NCI-H2227 (cell line): ENCODE data around the gene WARS2.

Source experiments
- DNase-seq: peaks from one replicate; lab custom pipeline; 2025; ENCODE audit not compliant: unreplicated experiment; lab: John Stamatoyannopoulos, UW

WARS2 gene

DNA sequence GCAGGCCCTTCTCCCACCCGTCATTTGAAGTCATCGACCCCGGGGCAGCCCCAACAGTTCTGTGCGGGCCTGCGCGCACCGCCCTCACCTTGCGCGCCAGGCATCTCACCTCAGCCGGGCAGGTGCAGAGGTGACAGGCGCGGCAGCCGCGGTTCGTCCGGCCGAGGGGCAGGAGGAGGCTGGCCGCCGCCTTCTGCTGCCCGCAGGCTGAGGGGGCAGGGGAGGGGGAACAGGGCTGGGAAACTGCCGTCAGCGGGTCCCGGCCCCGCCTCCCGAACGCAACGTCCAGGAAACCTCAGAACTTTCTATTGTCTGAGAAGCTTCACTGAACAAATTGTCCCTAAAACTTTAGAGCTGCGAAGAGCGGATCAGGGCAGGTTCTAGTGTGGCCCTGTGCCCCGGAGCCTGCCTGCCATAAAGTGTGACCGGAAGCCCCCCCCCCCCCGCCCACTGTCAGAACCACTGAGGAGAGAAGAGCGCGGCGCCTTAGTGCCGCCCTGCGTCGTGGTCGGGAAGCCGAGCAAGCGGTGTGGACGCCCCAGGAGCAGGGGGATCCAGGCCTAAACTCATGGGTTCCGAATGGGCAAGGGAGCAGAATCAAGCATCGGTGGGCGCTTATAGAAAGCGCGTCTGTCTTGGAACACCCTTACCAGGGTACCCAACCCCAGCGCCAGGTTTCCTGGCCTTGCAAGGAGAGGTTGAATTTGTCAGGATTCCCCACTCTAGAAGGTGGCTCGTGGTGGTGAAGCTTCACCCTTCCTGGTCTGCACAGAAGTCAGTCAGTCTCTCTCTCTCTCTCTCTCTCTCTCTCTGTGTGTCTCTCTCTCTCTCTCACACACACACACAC, 139.0 kb downstream of the WARS2 start:
- no peak for DNase-seq

DNA sequence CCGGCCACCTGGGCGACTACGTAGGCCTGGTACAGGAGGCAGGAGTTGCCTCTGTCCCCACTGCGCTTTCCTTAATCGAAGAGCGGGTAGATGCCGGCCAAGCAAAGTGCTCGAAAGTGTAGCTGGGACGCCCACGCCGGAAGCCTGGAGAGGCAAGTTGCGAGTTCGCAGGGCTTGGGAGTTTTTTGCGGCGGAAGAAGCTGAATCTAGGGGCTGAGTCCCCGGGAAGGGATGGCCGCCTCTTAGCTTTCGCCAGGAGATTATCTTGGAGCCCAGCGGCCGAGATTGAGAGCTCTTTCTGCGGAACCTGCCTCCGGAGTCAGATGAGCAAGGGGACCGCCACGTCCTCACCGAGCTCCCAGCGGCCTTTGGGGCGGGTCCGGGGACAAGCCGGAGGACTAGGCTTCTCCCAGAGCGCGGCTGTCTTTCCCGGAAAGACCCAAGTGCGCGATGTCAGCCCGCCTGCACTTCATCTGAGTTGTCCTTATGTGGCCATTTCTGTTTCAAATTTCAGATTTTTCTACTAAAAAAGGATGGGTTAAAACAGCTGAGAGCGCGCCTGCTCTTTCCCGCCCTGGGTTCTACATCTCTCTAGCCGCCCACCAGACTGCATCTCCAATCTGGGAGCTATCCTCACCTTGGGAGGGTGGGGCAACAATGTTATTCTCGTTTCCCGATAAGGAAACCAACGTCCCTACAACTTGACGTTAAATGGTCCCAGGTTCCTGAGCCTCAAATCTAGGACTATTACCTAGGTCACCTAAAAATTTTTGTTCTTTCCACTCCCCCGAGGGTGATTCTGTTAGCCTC, 139.9 kb downstream of the WARS2 start:
- DNase-seq = no peak

DNA sequence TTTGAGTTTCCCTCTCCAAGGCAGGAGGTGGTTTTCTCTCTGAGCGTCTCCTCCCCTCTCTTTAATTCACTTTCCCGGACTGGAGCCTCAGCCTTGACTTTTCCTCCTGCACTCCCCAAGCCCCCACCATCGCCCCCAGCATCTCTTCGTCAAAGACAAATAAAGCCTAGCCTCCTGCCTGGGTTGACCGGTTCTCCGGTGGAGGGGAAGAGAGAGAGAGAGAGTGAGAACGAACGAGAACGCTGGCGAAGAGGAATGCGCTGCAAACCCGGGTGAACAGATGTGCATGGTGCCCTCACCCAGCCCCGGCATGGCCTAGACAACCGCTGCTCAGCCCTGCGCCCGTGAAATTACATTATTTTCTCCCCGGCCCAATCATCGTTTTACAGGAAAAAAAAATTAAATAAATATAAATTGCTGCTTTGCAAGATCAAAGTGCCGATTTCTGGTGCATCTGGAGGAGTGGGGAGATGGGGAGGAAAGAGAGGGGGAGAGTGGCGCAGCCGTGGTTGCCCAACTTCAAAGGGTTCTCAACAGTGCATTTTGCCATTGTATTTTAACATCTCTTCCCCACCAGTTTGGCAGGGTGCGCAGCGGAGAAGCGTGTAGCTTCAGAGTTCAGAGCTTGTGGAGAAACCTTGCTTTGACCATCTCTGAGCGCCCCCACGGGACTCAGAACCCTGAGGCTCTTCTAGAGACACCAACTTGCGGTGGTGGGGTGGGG, 140.9 kb downstream of the WARS2 start:
- no peak for DNase-seq

DNA sequence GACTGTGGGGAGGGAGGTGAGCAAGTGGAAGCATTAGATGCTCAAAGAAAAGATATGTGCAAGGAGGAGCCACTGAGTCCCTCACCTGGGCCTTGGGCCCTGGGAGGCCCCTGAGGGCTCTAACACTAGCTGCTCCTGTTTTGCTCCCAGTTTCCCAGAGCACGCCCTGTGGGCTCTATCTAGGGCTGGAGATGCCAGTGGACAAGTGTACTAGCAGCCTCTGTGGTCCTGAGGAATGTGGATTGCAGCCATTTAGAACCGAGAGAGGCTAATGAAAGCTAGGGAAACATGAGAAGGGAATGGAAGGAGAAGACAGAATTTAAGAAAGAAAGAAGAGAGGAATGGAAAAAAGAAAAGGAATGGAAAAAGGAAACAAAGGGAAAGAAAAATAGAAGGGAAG, 142.3 kb downstream of the WARS2 start:
- no peak for DNase-seq

DNA sequence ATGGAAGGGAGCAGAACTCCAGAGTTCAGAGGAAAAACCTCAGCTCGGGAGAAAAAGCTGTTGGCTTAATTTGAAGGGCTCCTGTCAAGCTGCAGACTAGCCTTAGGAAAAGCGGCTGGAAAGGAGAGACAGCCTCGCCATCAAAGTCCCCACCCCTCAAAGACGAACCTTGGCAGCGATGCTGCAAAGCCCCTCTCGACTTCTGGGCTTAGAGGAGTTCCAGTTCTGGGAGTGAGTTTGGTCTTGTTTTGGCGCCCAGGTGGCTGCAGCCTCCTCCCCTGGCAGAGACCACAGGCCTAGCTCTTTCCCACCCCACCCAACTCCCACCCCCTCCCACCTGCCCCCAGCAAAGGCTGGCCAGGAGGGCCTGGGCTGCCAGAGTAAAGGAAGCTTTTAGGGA, 143.2 kb downstream of the WARS2 start:
- no peak for DNase-seq

DNA sequence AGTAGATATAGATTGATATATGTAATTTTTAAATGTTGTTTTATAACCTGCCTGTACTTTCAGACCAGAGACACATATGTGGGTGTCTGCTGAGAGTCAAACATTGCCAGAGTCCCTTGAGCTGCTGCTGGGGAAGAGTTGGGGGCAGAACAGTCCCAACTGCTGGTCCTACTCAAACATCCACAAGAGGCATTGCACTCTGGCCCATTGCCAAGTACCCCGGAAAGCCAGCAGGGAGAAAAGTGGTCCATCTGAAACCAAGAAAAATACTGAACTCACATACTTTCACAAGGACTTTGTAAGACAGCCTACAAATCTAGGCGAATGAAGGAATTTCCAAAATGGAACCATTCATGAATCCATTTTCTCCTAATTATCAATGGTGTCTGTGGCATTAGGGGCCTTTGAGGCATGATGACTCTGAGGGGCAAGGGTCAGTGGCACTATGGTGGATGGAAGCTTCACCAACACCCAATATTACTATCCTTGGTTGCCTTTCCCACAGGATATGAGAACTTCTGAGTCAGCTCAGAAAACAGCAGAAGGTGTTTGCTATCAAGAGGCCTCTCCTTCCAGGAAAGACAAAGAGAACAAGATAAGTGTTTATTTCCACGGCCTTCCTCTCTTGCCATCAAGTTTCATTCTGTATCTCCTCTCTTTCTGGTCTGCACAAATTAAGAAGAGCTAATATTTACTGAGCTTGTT, 145.0 kb downstream of the WARS2 start:
- DNase-seq = no peak

DNA sequence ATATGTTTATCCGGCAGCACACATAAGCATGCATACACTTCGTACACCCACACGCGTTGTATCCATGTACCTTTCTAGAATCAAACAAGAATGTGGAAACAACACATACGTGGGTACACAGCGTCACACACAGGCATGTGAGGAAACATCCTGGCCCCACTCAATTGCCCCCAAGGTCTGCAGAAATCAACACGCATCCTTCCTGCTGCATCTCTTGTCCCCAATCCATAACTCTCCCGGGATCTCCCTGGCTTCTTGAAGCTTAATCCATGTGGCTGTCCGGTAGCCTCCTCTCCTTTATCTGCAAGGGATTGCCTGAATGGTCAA, 146.8 kb downstream of the WARS2 start:
- DNase-seq = no peak

DNA sequence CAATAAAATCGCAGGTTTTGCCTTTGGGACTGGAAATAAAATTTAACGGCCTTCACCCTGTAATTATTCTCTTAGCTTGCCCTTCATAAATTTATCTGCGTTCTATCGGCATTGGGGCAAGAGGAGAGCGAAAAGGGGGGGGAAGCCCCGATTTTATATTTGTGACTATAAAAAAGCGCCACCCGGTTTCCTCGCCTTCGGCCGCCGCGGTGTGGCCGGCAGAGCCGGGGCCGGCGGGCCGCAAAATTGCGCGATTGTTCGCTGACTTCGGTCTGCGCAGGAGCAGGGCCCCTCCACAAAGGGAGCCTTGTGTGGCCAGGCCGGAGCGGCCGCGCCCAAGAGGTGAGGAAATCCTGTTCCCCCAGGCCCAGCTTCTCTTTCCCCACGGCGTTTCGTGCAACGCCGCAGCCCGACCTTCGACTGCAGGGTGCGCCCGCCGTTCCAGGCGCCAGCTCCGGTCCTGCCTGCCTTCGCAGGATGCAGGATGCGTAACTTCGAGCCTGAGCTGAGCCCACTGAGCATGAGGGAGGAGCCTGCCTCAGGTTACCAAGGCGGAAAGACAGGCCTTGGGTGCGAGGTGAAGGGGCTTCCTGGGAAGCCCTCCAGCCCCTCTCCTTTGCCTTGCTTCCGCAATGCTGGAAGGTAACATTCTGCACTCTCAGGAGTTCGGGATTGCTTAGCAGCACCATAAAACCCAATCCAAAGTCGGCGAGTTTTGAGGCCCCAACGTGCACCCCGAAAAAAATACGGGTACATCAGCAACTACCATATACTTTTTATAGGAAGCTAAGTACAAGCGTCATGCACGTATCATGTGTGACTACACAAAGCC, 147.4 kb downstream of the WARS2 start:
- DNase-seq = no peak

DNA sequence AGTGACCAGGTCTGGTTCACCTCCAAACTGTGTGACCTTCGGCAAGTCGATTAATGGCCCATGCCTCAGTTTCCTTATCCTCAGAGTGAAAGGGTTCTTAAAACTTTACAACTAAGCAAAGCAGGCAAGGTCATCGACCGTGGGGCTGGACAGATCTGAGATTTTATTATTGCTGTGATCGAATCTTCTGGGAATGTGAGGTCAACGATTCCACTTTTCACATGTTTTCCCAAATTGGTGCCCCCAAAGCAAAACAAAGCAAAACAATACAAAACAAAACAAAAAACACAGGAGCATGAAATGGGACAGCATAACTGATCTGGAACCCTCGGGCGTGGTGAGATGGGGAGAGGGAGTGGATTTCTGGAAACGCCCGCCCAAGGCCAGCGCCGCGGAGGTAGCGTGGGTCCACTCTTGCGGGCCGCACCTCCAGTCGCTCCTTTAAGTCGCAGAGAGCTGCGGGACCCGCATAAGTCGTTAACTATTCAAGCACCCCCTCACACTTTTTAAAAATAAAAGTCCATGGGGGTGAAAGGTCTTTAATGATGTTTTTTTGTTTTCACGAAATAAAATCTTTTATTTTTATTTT, 148.1 kb downstream of the WARS2 start:
- DNase-seq = no peak

DNA sequence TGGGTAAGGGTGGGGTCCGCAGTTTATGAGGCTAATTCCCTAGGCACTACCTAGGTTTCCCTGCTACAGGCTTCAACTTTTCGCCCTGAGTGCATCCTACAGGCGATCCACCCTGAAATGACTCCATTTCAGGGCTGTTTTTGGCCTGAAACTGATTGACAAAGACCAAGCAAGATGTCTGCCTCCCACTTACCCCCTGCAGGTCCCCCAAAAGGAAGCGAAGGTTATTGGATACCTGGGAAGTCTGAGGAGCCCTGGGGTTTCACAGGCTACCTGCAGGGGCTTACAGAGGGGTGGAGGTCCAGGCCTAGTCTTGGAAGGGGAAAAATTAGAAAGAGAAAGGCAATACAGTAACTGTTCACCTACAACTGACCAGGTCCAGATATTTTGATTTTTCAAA, 149.0 kb downstream of the WARS2 start:
- no peak for DNase-seq

DNA sequence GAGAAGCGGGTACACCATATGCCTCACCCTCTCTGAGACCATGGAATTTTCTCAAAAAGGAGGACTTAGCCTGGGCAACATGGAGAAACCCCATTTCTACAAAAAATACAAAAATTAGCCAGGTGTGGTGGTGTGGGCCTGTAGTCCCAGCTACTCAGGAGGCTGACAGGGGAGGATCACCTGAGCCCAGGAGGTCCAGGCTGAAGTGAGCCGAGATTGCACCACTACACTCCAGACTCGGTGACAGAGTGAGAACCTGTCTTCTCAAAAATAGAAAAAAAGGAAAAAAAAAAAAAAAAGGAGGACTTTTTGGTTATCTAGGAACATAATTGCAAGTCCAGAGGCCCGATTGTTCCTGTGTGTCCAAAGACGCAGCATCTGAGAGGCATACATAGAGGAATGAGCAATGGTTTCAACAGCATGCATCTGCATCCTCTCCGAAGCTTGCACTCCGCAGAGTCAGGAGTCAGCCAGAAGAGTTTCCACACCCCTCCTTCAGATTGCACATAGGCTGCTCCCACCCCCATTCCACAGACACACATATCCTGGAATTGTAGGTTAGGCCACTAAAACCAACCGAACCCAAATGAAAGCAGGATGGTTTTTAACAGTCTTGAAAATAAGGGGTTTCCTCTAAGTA, 149.8 kb downstream of the WARS2 start:
- DNase-seq = no peak

DNA sequence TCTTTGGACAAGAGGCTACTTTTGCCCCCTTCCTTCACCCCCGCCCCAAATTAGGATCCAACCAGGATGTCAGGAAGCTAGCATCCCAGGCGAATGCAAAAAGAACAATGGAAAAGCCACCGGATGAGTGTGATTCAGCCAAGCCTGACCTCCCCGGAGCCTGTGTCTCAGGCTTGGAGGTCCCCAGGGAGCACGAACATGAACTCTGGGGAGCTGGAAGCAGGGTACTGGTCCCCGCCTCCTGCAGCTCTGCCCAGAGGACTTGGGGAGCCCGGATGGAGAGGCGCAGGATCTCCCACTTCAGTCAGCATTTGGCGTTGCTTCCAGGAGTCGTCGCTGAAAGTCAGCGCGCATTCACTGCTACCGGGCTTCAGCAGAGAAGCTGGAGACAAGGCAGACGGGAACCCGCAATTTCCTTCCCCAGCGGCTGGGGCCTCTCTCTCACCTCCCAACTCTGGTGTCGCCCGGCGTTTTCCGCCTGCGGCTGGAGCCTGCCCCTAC, 150.5 kb downstream of the WARS2 start:
- no peak for DNase-seq

DNA sequence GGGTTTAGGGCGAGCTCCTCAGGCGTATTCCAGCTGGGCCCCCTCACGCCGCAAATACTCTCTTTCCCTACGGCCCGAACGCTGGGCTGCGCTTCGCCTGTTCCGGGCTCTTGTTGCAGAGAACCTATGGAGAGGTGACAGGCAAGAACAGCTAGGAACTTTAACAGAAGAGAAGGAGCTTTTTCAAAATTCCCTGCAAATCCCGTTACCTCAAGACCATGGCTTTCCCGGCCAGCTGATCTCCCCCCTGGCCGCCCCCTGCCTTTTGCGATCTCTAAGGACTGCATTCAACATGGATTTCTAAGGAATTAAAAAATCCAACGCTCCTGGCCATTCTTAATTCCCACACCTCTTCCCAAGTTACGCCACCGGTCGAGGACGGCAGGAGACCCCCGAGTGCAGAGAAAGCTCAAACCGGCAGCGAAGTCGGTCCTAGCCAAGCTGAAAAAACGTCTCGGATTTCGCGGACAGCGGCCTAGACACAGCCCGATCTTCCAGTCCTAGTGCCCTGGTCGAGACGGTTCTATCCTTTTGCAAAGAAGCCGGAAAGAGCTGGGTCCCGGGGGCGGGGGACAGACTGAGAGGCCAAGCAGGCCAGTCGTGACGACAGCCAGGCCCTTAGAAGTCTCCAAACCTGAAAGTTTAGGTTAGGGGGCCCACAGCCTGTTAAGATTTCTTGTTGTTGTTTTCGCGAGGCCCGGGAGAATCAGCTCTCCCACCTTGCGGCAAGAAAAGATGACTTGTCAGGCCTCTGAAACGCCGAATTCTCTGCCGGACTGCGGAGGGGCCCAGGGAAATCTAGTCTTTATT, 151.2 kb downstream of the WARS2 start:
- no peak for DNase-seq

DNA sequence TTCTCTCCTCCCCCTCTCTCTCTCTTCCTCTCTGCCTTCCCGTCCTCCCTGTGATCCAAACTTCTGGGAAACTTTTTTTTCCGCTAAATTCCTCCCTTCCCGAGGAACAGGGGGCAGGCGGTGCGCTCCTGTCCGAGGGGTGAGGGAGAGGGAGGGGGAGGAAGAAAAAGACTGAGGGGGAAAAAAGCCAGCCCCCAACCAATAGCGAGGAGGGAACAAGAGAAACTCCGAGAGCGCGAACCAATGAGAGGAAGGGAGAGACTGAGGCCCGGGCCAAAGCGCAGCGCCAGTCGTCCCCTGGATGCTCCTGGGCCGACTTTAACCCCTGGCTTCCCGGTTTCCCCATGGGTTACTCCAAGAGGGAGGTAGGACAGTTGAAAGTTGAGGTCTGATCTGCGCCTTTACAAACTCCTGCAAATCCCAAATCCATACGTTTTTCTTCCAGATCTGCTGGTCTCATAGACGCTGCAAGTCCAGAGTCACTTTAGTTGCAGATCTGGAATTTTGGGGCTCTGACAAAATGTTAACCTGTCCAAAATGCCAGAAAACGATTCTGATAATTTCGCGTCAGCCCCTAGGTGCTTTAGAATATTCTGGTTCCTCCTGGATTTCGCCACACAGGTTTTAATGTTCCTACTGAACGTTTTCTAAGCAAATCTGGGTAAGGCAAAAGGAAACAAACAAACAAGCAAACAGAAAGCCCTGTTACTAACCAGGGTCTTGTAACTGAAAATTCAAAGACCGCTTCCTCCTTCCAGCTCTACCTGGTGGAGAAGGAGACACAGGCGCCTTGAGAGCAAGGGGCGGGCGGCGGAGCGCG, 152.1 kb downstream of the WARS2 start, which contains the start of gene TBX15:
Gene TBX15, minus strand, starts transcription at position 158 of the 820 bp plus-strand sequence. CDS start 548 bp downstream, outside the sequence.
- no peak for DNase-seq

DNA sequence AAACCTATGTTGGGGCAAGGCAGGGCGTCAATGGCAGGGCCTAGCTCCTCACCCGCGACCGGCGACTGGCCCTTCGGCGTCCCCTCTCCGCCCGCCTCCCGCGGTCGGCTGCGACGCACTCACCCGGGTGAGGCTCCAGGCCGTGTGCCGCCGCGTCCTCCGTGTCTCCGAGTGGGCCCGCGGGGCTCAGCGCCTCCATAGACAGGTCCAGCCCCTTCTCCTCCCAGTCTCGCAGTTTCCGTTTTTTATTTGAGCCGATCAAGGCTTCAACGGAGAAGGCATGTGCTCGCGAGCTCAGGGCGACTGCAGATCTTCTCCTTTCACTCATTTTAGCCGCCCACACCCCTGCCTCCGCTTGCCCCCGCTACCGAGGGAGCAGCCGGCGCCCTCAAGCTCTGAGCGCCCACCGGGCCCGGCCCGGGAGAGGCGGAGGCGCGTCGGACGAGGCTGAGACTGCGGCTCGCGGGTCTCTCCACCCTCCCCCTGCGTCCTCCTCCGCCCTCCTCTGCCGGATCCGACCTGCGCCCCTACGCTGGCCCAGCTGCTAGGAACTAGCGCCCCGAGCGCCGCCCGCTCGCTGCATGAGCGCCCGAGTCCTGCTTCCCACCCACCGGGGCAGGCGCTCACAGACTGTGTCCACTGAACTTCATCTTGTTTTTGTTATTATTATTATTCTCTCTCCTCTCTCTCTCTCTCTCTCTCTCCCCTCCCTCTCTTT, 152.8 kb downstream of the WARS2 start:
- no peak for DNase-seq

DNA sequence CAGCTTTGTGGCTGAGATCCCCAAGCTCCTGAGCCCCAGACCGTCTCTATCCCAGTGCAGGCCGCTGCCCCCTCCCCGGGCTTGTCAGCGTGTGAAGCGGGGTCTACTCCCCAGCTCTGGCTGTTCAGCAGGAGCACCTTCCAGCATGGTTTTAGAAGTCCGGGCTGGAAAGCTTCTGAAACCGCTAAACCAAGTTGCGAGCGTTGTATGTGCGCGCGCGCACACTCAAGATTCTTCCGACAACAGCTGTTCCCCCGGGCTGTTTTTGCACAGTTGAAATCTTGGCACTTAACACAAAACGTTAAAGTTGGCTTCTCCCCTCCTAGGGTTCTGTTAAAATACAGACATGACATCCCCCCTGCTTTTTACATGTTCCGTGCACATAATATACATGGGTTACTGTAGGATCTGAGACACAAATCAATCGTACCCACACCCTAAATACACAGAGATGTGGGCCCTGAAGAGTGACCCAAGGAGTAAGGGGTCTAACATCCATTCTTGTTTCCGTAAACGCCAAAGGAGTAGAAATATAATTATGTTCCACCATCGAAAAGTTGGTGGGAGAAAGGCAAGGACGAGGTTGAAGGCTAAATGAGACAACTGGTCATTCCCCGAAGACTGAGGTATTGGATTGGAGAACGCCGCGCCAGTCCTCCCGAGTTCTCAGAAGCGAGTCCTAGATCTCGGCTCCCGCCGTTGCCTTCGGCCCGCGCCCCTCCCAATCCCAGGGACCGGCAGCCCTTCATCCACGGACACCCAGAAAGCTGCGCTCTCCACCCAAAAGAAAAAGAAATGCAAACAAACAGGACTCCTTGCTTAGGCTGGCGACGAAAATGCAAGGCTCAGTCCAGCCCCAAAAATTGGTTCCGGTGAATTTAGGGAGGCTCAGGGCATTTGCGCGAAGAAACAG, 153.6 kb downstream of the WARS2 start:
- DNase-seq = no peak
